ENCODE measurements around the gene NFYA. TPM values are rescaled to one million over a fixed set of nuclear protein-coding genes. Genes with fewer than 3 reads are reported as not detected.

NFYA gene
- total and polyA plus RNA-seq, 2 of the 13 experiments (the other 11 are each of a cell fraction or from before 2014, with no cell fraction given): 16.0 to 22.9 TPM

DNA sequence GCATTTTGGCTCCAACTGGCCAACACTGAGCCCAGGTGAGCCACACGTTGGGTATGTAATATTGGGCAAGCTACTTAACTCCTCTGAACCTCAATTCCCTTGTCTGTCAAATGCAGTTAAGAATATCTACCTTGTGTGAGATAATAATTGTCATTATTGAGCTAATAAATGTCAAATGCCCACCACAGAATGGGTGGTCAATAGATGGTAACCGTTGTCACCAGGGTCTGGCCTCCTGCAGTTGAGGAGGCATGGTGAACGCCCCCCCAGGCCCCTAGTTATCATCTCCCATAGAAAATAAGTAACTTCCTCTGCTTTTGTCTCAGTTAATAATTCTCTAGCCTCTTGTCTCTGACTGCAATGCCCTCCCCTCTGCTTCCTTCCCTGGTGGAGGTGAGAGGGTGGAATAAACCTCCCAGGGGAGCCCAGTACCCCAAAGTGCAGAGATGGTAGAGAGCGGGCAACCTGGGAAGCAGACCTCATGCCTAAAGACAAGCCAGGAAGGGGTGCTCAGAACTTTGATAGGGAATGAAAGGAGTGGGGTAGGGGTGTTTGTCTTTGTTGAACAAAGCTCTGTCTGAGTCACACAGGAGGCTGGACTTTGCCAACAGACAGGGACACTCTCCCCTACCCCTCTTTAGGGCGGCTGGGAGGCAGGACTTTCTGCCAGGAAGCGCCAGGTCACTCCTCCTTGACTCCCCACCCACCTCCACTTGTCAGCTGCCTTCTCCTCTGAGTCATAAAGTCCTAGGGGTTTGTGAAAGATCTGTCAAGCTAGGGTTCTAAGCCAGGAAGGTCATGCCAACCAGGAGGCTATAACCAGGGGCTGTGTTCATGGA, 32.5 kb upstream of the NFYA start (continued):
- TF ChIP-seq ZFP41 (CRISPR knock-in tag; IDR thresholded peaks at IDR 0.05; ENCODE audit: borderline replicate concordance) (no peak; the same call in 1 of the 2 replicates), ZNF335 (CRISPR knock-in tag; IDR thresholded peaks at IDR 0.05) (no peak; the same call in 1 of the 2 replicates), JUND (CRISPR knock-in tag; IDR thresholded peaks at IDR 0.05) (peak; percentile 91), GATAD2A (CRISPR knock-in tag; IDR thresholded peaks at IDR 0.05) (peak; percentile 80), PHB2 (IDR thresholded peaks at IDR 0.05; ENCODE audit: partially characterized antibody) (no peak), NR1H2 (CRISPR knock-in tag; IDR thresholded peaks at IDR 0.05; ENCODE audit: borderline replicate concordance, low read depth) (no peak), ATAD3A (CRISPR knock-in tag; IDR thresholded peaks at IDR 0.05) (no peak), ZNF44 (CRISPR knock-in tag; IDR thresholded peaks at IDR 0.05) (no peak), GMEB2 (CRISPR knock-in tag; IDR thresholded peaks at IDR 0.05; ENCODE audit: low read depth) (no peak), SRY (CRISPR knock-in tag; IDR thresholded peaks at IDR 0.05) (no peak), ZNF574 (CRISPR knock-in tag; IDR thresholded peaks at IDR 0.05) (peak; percentile 61; the same call in 1 of the 2 replicates), LCORL (IDR thresholded peaks at IDR 0.05) (no peak), LCORL (CRISPR knock-in tag; IDR thresholded peaks at IDR 0.05) (peak; percentile 82), PATZ1 (CRISPR knock-in tag; IDR thresholded peaks at IDR 0.05) (peak; percentile 86), FIP1L1 (IDR thresholded peaks at IDR 0.05; ENCODE audit: borderline replicate concordance, insufficient read depth, low read depth, low read length) (no peak), ZNF432 (CRISPR knock-in tag; IDR thresholded peaks at IDR 0.05; ENCODE audit: borderline replicate concordance) (no peak), E2F2 (CRISPR knock-in tag; IDR thresholded peaks at IDR 0.05; ENCODE audit: borderline replicate concordance) (no peak)
- TF ChIP-seq, protein P1, sequence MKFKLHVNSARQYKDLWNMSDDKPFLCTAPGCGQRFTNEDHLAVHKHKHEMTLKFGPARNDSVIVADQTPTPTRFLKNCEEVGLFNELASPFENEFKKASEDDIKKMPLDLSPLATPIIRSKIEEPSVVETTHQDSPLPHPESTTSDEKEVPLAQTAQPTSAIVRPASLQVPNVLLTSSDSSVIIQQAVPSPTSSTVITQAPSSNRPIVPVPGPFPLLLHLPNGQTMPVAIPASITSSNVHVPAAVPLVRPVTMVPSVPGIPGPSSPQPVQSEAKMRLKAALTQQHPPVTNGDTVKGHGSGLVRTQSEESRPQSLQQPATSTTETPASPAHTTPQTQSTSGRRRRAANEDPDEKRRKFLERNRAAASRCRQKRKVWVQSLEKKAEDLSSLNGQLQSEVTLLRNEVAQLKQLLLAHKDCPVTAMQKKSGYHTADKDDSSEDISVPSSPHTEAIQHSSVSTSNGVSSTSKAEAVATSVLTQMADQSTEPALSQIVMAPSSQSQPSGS (CRISPR knock-in tag; IDR thresholded peaks at IDR 0.05): peak; percentile 63; the same call in 1 of the 2 replicates
- TF ChIP-seq, protein P2, sequence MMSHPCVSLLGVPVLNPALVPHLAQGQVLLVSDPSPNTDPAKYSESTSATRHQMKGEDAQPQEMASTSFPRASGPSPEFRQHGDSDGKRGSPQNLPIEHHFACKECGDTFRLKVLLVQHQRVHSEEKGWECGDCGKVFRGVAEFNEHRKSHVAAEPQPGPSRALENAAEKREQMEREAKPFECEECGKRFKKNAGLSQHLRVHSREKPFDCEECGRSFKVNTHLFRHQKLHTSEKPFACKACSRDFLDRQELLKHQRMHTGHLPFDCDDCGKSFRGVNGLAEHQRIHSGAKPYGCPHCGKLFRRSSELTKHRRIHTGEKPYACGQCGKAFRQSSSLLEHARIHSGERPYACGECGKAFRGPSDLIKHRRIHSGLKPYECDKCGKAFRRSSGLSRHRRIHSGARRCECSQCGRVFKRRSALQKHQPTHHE (CRISPR knock-in tag; IDR thresholded peaks at IDR 0.05; ENCODE audit: borderline replicate concordance): no peak; the same call in 1 of the 2 replicates
